Left ventricle myocardium inferior (tissue), 1 donor: ENCODE data around the gene PIAS1. TPM values are rescaled to one million over a fixed set of nuclear protein-coding genes. Genes with fewer than 3 reads are reported as not detected.
"Not testable (repeated sequence)": the region's sequence is repeated elsewhere in the genome, so short reads cannot be mapped to it uniquely, and the experiment has no call there.

Experiments
- DNase-seq: peaks from one replicate; pipeline ENCODE4 v3.0.0-alpha.2; 2020
- H3K27ac ChIP-seq: fragments of 200-600 bp; replicated peaks from 2 replicates; pipeline ENCODE4 v1.8.0; 2021
- H3K27me3 ChIP-seq: fragments of 200-600 bp; 2 replicates; pipeline ENCODE4 v1.8.0; 2021; ENCODE audit warnings: low read depth
- H3K36me3 ChIP-seq: fragments of 200-600 bp; 2 replicates; pipeline ENCODE4 v1.8.0; 2021
- H3K4me1 ChIP-seq: fragments of 200-600 bp; 2 replicates; pipeline ENCODE4 v1.8.0; 2021
- H3K4me3 ChIP-seq: fragments of 200-600 bp; 2 replicates; pipeline ENCODE4 v1.8.0; 2021; ENCODE audit warnings: mild to moderate bottlenecking, moderate library complexity
- H3K9me3 ChIP-seq: fragments of 200-600 bp; replicated peaks from 2 replicates; pipeline ENCODE4 v1.8.0; 2021
- intact Hi-C: fragments of 100-400 bp; cut with micrococcal nuclease; formaldehyde crosslinking; loops from one replicate; pipeline ENCODE4 v1.11.0; 2022
- total RNA-seq: library from RNA; stranded (reverse); fragmentation: NEBNext Ultra II Directional; extraction: Animal tissue kit (Norgen Biotek cat#: 25700); gene quantifications from one replicate; pipeline ENCODE4 v1.2.1, GENCODE V29; 2021
- TF ChIP-seq, protein P1 (sequence below): fragments of 200-600 bp; IDR thresholded peaks from 2 replicates; pipeline ENCODE4 v1.8.0; 2021; ENCODE audit warnings: antibody characterized with exemption, mild to moderate bottlenecking, borderline replicate concordance
- donor health status: DM: no; HTN: yes; CAD: no; lungs with severe emphysema.

The PIAS1 gene
- total RNA-seq, 1 donor from 2014 or later, result 29.9 TPM

GRCh38 chr15:68234060-68234459, 179.9 kb downstream of the PIAS1 start:
- intact Hi-C loops, result no loop called here
- TF ChIP-seq, protein P1, sequence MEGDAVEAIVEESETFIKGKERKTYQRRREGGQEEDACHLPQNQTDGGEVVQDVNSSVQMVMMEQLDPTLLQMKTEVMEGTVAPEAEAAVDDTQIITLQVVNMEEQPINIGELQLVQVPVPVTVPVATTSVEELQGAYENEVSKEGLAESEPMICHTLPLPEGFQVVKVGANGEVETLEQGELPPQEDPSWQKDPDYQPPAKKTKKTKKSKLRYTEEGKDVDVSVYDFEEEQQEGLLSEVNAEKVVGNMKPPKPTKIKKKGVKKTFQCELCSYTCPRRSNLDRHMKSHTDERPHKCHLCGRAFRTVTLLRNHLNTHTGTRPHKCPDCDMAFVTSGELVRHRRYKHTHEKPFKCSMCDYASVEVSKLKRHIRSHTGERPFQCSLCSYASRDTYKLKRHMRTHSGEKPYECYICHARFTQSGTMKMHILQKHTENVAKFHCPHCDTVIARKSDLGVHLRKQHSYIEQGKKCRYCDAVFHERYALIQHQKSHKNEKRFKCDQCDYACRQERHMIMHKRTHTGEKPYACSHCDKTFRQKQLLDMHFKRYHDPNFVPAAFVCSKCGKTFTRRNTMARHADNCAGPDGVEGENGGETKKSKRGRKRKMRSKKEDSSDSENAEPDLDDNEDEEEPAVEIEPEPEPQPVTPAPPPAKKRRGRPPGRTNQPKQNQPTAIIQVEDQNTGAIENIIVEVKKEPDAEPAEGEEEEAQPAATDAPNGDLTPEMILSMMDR, result no peak
- no peak for DNase-seq
- H3K4me1 ChIP-seq, result peaks cover 13% of the 10 kb centered on the region
- no peaks in the 10 kb centered on the region for H3K36me3 ChIP-seq
- H3K27ac ChIP-seq, result no peak overlapping the region
- no peaks in the 10 kb centered on the region for H3K9me3 ChIP-seq
- no peaks in the 10 kb centered on the region for H3K27me3 ChIP-seq
- no peak overlapping the region for H3K4me3 ChIP-seq

DNA sequence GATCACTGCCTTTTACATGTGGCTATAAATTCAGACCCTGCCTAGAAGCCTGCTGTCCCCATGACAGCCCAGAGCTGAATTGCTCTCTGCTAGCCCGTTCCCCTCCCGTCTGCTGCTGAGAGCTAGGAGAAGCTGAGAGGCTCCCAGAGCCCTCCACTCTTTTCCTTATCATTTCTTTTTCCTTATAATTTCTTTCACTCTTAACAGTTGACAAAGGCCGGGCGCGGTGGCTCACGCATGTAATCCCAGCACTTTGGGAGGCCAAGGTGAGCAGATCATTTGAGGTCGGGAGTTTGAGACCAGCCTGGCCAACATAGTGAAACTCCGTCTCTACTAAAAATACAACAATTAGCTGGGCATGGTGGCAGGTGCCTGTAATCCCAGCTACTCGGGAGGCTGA, 180.4 kb downstream of the PIAS1 start:
- H3K36me3 ChIP-seq, DNase-seq, H3K4me1 ChIP-seq, intact Hi-C loops, H3K27ac ChIP-seq, H3K27me3 ChIP-seq, H3K9me3 ChIP-seq, H3K4me3 ChIP-seq: not testable (repeated sequence)

DNA sequence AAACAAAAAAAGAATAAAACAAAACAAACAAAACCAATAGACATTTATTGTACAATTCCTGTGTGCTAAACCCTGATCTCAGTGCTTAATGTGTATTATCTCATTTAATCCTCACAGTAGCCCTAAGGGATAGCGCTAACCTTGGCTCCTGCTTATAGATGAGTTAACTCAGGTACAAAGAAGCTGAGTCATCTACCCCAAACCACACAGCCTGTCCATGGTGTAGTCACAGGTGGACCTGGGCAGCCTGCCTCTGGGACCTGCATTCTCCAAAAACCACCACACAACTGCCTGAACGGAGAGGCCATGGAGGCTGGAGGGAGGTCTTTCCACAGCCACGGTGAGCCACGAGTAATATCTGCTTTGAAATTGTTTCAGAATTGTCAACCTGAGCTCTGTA, 180.9 kb downstream of the PIAS1 start:
- Histone ChIP-seq H3K4me3 (no peak overlapping the region), H3K36me3 (no peaks in the 10 kb centered on the region), H3K27ac (no peak overlapping the region), H3K27me3 (no peaks in the 10 kb centered on the region), H3K9me3 (no peaks in the 10 kb centered on the region), H3K4me1 (peaks cover 5% of the 10 kb centered on the region)
- no peak for DNase-seq
- intact Hi-C loops, result no loop called here
- TF ChIP-seq, protein P1, result no peak

- intact Hi-C loops, result no loop called here
These were observed 184.9 kb downstream of the PIAS1 start for GRCh38 chr15:68239025-68239424.

GRCh38 chr15:68241088-68241935, 187.2 kb downstream of the PIAS1 start:
- no peak overlapping the region for H3K27ac ChIP-seq
- TF ChIP-seq, protein P1, result no peak
- intact Hi-C loops, result loop anchor here (10.0 kb wide), 1 partner anchor 53 kb away; no protein-coding TSS in a partner anchor

More at GRCh38 chr15:68239025-68239424, 184.9 kb downstream of the PIAS1 start:
- Histone ChIP-seq H3K9me3 (peaks cover 19% of the 10 kb centered on the region), H3K4me1 (no peaks in the 10 kb centered on the region), H3K27me3 (no peaks in the 10 kb centered on the region), H3K27ac (no peak overlapping the region), H3K4me3 (no peak overlapping the region), H3K36me3 (no peaks in the 10 kb centered on the region)
- TF ChIP-seq, protein P1, result no peak
- DNase-seq, result no peak

More at GRCh38 chr15:68241088-68241935, 187.2 kb downstream of the PIAS1 start:
- no peak overlapping the region for H3K4me3 ChIP-seq
- peaks cover 33% of the 10 kb centered on the region for H3K9me3 ChIP-seq
- no peaks in the 10 kb centered on the region for H3K36me3 ChIP-seq
- no peaks in the 10 kb centered on the region for H3K27me3 ChIP-seq
- DNase-seq, result no peak
- H3K4me1 ChIP-seq, result no peaks in the 10 kb centered on the region

Other genes starting within 250 kb of the PIAS1 start
- gene SKOR1, start 228.8 kb upstream of the PIAS1 start, total RNA-seq, result 0.22 TPM
- not detected for gene RNU6-1, start 214.3 kb upstream of the PIAS1 start, total RNA-seq
- 0.91 TPM for gene CALML4, start 151.0 kb downstream of the PIAS1 start, total RNA-seq
- gene CLN6, start 175.4 kb downstream of the PIAS1 start, total RNA-seq, result 6.6 TPM
- 46.7 TPM for gene FEM1B, start 223.4 kb downstream of the PIAS1 start, total RNA-seq